ENCODE measurements around the gene RNU2-1.
A peak's percentile ranks its signal among the peaks of the same experiment; 100 is the strongest.
"Not testable (repeated sequence)": the region's sequence is repeated elsewhere in the genome, so short reads cannot be mapped to it uniquely, and the experiment has no call there.

Gene RNU2-1

DNA sequence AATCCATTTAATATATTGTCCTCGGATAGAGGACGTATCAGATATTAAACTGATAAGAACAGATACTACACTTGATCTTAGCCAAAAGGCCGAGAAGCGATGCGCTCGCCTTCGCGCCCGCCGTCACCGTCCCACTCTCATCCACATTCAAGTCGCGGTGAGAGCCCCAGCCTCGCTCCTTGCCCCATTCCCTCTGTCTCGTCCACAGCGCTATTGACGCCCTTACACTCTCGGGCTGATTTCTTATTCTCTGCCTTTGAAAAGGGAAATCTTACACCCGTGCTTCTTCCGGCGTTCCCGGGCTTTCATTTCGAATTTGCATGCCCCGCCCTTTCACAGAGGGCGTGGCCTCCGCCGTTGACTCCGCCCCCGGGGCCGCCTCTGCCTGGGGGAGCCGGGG is at the start of gene RNU2-1:
Gene RNU2-1 (minus strand): TSS at position 101 of the 400 bp plus-strand sequence.
- not testable (repeated sequence) for DNase-seq (ENCODE audit: low read depth)

DNA sequence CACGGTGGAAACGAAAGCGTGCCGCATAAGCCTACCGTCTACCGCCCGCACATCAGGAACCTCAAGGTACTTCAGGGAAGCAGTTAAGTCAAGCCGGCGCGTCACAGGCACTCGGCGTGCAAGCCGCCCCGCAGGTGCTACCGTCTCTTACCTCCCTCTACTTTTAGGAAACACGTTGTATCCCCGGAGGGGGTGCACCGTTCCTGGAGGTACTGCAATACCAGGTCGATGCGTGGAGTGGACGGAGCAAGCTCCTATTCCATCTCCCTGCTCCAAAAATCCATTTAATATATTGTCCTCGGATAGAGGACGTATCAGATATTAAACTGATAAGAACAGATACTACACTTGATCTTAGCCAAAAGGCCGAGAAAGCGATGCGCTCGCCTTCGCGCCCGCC is 39.1 kb upstream of the RNU2-1 start:
- not testable (repeated sequence) for H3K4me3 ChIP-seq (ENCODE audit: low read length); DNase-seq (ENCODE audit: low read depth)

More for the DNA sequence above, at the start of gene RNU2-1:
- H3K4me3 ChIP-seq (ENCODE audit: low read length) = not testable (repeated sequence)

DNA sequence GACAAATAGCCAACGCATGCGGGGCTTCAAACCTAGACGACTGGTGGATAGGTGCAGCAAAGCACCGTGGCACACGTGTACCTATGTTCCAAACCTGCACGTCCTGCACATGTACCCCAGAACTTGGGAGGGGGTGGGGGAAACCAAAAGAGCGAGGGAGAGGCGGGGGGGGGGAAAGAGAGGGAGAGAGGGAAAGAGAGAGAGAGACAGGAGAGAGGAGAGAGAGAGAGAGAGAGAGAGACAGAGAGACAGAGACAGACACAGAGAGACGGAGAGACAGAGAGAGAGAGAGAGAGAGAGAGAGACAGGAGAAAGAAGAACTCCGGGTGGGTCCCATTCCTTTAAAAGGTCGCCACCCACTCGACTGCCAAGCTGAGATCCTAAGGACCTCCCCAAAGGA is 38.7 kb upstream of the RNU2-1 start:
- DNase-seq (ENCODE audit: low read depth); H3K4me3 ChIP-seq (ENCODE audit: low read length): not testable (repeated sequence)

DNA sequence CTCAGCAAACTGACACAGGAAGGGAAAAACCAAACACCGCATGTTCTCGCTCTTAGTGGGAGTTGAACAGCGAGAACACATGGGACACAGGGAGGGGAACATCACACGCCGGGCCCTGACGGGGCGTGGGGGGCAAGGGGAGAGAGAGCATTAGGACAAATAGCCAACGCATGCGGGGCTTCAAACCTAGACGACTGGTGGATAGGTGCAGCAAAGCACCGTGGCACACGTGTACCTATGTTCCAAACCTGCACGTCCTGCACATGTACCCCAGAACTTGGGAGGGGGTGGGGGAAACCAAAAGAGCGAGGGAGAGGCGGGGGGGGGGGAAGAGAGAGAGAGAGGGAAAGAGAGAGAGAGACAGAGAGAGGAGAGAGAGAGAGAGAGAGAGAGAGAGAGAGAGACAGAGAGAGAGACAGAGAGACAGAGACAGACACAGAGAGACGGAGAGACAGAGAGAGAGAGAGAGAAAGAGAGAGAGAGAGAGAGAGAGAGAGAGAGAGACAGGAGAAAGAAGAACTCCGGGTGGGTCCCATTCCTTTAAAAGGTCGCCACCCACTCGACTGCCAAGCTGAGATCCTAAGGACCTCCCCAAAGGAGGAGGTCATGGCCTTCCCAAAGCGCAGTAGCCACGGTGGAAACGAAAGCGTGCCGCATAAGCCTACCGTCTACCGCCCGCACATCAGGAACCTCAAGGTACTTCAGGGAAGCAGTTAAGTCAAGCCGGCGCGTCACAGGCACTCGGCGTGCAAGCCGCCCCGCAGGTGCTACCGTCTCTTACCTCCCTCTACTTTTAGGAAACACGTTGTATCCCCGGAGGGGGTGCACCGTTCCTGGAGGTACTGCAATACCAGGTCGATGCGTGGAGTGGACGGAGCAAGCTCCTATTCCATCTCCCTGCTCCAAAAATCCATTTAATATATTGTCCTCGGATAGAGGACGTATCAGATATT is 37.1 kb upstream of the RNU2-1 start:
- not testable (repeated sequence) for H3K4me3 ChIP-seq (ENCODE audit: low read length); DNase-seq (ENCODE audit: low read depth)

DNA sequence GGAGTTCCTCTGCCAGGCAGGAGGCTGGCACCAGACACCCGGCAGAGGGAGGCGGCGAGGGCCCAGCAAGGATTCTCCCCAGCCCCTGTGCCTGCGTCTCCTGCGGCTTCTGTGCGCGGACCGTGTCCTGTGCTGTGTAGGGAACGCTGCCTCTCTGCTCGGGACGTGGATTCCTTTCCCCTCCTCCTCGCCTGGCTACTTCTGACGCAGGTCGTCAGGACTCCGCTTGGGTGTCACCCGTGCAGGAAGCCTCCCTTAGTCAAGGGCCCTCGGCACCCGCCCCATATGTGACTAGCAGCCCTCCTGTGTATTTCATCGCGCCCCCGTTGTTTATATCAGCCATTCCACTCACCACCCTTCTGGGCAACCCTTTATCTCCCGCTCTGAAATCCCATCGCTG is 12.7 kb upstream of the RNU2-1 start:
- not testable (repeated sequence) for DNase-seq (ENCODE audit: low read depth); H3K4me3 ChIP-seq (ENCODE audit: low read length)

DNA sequence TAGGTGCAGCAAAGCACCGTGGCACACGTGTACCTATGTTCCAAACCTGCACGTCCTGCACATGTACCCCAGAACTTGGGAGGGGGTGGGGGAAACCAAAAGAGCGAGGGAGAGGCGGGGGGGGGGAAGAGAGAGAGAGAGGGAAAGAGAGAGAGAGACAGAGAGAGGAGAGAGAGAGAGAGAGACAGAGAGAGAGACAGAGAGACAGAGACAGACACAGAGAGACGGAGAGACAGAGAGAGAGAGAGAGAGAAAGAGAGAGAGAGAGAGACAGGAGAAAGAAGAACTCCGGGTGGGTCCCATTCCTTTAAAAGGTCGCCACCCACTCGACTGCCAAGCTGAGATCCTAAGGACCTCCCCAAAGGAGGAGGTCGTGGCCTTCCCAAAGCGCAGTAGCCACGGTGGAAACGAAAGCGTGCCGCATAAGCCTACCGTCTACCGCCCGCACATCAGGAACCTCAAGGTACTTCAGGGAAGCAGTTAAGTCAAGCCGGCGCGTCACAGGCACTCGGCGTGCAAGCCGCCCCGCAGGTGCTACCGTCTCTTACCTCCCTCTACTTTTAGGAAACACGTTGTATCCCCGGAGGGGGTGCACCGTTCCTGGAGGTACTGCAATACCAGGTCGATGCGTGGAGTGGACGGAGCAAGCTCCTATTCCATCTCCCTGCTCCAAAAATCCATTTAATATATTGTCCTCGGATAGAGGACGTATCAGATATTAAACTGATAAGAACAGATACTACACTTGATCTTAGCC is 7.0 kb upstream of the RNU2-1 start:
- H3K4me3 ChIP-seq (ENCODE audit: low read length); DNase-seq (ENCODE audit: low read depth): not testable (repeated sequence)

DNA sequence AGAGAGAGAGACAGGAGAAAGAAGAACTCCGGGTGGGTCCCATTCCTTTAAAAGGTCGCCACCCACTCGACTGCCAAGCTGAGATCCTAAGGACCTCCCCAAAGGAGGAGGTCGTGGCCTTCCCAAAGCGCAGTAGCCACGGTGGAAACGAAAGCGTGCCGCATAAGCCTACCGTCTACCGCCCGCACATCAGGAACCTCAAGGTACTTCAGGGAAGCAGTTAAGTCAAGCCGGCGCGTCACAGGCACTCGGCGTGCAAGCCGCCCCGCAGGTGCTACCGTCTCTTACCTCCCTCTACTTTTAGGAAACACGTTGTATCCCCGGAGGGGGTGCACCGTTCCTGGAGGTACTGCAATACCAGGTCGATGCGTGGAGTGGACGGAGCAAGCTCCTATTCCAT is 5.8 kb upstream of the RNU2-1 start:
- not testable (repeated sequence) for DNase-seq (ENCODE audit: low read depth)

DNA sequence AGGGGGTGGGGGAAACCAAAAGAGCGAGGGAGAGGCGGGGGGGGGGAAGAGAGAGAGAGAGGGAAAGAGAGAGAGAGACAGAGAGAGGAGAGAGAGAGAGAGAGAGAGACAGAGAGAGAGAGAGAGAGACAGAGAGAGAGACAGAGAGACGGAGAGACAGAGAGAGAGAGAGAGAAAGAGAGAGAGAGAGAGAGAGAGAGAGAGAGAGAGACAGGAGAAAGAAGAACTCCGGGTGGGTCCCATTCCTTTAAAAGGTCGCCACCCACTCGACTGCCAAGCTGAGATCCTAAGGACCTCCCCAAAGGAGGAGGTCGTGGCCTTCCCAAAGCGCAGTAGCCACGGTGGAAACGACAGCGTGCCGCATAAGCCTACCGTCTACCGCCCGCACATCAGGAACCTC is 514 bp downstream of the RNU2-1 start:
- DNase-seq (ENCODE audit: low read depth); H3K4me3 ChIP-seq (ENCODE audit: low read length): not testable (repeated sequence)

More for the DNA sequence above, 5.8 kb upstream of the RNU2-1 start:
- H3K4me3 ChIP-seq (ENCODE audit: low read length) = not testable (repeated sequence)

DNA sequence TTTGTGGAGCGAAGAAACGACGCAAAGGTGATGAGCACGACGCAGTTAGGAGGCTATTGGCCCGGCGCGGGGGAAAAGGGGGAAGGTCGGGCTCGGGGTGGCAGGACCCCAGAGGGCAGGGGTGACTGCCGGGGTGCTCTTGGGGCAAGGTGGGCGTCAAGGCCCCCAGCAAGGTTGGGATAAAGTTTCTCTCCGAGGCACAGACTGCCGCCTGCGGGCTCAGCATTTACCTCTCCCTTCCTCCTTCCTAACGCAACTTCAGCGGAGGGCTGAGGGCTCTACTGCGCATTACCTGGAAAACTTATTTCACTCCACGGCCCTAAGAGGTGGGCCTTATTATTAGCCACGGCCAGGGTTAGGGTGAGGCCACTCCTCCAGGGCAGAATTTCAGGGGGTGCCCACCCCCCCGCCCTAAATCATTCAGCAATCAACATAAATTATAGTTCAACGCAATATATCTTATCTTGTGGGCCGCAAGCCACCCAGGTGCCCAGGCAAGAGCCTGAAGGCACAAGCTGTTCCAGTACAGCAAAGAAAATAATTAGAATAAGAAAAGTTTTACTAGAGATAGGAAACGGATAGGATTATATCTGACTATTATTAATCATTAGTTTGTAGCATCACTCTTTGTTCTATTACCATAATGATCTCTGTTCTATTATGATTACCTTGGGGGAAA is 1.6 kb downstream of the RNU2-1 start:
- DNase-seq (ENCODE audit: low read depth) = peak; percentile 36
- H3K4me3 ChIP-seq (ENCODE audit: low read length) = peak overlapping the region; percentile 40

DNA sequence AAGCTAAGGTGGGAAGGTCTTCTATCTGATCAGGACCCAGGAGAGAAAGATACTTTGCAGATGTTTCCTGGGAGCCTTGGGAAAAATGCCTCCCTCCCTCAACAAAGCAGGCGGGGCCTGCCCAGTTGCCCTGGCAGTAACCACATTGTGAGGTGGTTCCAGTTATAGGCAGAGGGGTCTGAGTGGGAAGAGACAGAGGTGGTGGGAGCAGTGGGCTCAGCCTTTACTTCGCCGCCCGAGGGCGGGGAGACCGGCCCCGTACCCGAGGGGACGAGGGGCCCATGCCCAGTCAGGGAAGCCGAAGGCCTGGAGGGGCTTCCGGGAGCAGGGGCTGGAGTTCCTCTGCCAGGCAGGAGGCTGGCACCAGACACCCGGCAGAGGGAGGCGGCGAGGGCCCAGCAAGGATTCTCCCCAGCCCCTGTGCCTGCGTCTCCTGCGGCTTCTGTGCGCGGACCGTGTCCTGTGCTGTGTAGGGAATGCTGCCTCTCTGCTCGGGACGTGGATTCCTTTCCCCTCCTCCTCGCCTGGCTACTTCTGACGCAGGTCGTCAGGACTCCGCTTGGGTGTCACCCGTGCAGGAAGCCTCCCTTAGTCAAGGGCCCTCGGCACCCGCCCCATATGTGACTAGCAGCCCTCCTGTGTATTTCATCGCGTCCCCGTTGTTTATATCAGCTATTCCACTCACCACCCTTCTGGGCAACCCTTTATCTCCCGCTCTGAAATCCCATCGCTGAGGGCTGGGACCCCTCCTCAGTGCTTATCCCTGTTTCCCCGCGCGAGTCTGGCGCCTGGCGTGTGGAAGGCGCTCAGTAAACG is 2.4 kb downstream of the RNU2-1 start:
- H3K4me3 ChIP-seq (ENCODE audit: low read length) = peak overlapping the region; percentile 40
- DNase-seq (ENCODE audit: low read depth) = not testable (repeated sequence)

DNA sequence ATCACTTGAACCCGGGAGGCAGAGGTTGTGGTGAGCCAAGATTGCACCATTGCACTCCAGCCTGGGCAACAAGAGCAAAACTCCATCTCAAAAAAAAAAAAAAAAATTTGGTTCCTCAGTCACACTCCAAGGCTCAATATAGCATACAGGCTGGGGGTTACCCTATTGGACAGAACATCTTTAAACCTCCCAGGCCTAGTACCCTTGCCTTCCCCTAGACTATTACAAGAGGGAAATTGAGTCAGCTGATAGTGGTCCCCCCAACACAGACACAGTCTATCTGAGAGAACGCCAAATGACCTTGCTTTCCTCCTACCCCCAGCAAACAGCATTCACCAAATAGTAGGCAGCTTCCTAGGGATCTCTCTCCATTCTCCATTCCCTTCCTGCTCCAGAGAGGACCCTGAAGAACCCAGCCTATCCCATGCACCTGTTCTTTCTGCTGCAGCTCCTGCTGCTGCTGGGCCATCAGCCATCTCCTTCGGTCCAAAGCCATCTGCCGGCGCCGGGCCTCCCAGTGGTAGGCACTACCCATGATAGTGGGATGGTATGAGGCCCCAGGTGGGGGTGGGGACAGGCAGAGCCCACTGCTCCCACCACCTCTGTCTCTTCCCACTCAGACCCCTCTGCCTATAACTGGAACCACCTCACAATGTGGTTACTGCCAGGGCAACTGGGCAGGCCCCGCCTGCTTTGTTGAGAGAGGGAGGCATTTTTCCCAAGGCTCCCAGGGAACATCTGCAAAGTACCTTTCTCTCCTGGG is 5.6 kb downstream of the RNU2-1 start, which contains the start of gene CCDC200:
Gene CCDC200 (minus strand): TSS at position 604 of the 763 bp plus-strand sequence. CDS start 69 bp downstream, at position 535.
- not testable (repeated sequence) for H3K4me3 ChIP-seq (ENCODE audit: low read length); DNase-seq (ENCODE audit: low read depth)

DNA sequence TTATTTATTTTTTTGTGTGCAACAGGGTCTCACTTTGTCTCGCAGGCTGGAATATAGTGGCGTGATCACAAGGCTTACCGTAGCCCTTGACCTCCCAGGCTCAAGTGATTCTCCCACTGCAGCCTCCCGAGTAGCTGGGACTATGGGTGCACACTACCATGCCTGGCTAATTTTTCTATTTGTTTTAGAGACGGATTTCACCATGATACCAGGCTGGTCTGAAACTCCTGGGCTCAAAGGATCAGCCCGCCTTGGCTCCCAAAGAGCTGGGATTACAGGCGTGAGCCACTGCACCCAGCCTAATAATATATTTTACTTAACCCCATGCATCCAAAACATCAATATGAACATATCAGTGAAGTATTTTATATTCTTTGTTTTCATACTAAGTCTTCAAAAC is 7.4 kb downstream of the RNU2-1 start:
- no peak overlapping the region for H3K4me3 ChIP-seq (ENCODE audit: low read length)
- TF ChIP-seq, protein P1, sequence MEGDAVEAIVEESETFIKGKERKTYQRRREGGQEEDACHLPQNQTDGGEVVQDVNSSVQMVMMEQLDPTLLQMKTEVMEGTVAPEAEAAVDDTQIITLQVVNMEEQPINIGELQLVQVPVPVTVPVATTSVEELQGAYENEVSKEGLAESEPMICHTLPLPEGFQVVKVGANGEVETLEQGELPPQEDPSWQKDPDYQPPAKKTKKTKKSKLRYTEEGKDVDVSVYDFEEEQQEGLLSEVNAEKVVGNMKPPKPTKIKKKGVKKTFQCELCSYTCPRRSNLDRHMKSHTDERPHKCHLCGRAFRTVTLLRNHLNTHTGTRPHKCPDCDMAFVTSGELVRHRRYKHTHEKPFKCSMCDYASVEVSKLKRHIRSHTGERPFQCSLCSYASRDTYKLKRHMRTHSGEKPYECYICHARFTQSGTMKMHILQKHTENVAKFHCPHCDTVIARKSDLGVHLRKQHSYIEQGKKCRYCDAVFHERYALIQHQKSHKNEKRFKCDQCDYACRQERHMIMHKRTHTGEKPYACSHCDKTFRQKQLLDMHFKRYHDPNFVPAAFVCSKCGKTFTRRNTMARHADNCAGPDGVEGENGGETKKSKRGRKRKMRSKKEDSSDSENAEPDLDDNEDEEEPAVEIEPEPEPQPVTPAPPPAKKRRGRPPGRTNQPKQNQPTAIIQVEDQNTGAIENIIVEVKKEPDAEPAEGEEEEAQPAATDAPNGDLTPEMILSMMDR (IDR thresholded peaks at IDR 0.05; ENCODE audit: insufficient read depth, low read depth, low read length, missing control alignments) = no peak
- no peak for DNase-seq (ENCODE audit: low read depth)
